Fibroblast of lung (primary cell): ENCODE results near the gene SLC25A43. TPM values are rescaled to one million over a fixed set of nuclear protein-coding genes. Genes with fewer than 3 reads are reported as not detected.
"Not testable (repeated sequence)": the region's sequence is repeated elsewhere in the genome, so short reads cannot be mapped to it uniquely, and the experiment has no call there.

Source experiments
- DNase-seq, 2 donors: peaks; one replicate each; pipeline versions ENCODE4 v3.0.0 to v3.0.0-alpha.2; 2010; ENCODE audit warnings: low read depth in 2 of 2
- H2AFZ ChIP-seq: 2 replicates; pipeline ENCODE4 v1.5.1; 2012; ENCODE audit warnings: low read length, control low read depth, inconsistent platforms
- H3K27ac ChIP-seq: 2 replicates; pipeline ENCODE4 v1.5.1; 2011; ENCODE audit warnings: low read length, control low read depth; ENCODE audit not compliant: insufficient read depth
- H3K27me3 ChIP-seq: 2 replicates; pipeline ENCODE4 v1.5.1; 2011; ENCODE audit warnings: mild to moderate bottlenecking, low read length; ENCODE audit not compliant: control insufficient read depth, insufficient read depth
- H3K36me3 ChIP-seq: 2 replicates; pipeline ENCODE4 v1.5.1; 2011; ENCODE audit warnings: low read length; ENCODE audit not compliant: control insufficient read depth, insufficient read depth
- H3K4me1 ChIP-seq: 2 replicates; pipeline ENCODE4 v1.5.1; 2011; ENCODE audit warnings: low read length; ENCODE audit not compliant: control insufficient read depth, insufficient read depth; ENCODE audit errors: extremely low read depth
- H3K4me2 ChIP-seq: 2 replicates; pipeline ENCODE4 v1.5.1; 2011; ENCODE audit warnings: low read length, control low read depth; ENCODE audit not compliant: insufficient read depth; ENCODE audit errors: extremely low read depth
- H3K4me3 ChIP-seq, 4 experiments: fragments of 200-600 bp in 1 of 4; sonication (generic) in 1 of 4; replicated peaks in 1 of 4; 2 replicates each; pipeline ENCODE4 v1.5.1; 2011 to 2016; ENCODE audit warnings: low read length in 4 of 4, low read depth in 3 of 4, mild to moderate bottlenecking in 3 of 4, control low read depth in 2 of 4, inconsistent platforms in 1 of 4, mixed read lengths in 1 of 4; ENCODE audit not compliant: insufficient read depth in 1 of 4; ENCODE audit errors: control extremely low read depth in 1 of 4
- H3K79me2 ChIP-seq: 2 replicates; pipeline ENCODE4 v1.5.1; 2012; ENCODE audit warnings: mild to moderate bottlenecking, low read length, inconsistent platforms; ENCODE audit not compliant: control insufficient read depth, insufficient read depth
- H3K9ac ChIP-seq: 2 replicates; pipeline ENCODE4 v1.5.1; 2011; ENCODE audit warnings: mild to moderate bottlenecking, low read length, control low read depth; ENCODE audit not compliant: insufficient read depth
- H3K9me3 ChIP-seq: 2 replicates; pipeline ENCODE4 v1.5.1; 2012; ENCODE audit warnings: low read depth, low read length; ENCODE audit not compliant: control insufficient read depth, insufficient read depth
- H4K20me1 ChIP-seq: 2 replicates; pipeline ENCODE4 v1.5.1; 2011; ENCODE audit warnings: low read length; ENCODE audit not compliant: control insufficient read depth, insufficient read depth; ENCODE audit errors: extremely low read depth
- CTCF ChIP-seq, 2 donors: IDR thresholded peaks in 1 of 2; conservative IDR thresholded peaks in 1 of 2; 1 replicate in 1 of 2; 2 replicates in 1 of 2; pipeline ENCODE4 v1.5.1; 2011 to 2012; ENCODE audit warnings: low read length in 2 of 2, control low read depth in 1 of 2, inconsistent platforms in 1 of 2, low read depth in 1 of 2, mild to moderate bottlenecking in 1 of 2
- EZH2 ChIP-seq: IDR thresholded peaks from 2 replicates; pipeline ENCODE4 v1.5.1; 2012; ENCODE audit warnings: low read length, control low read depth, mild to moderate bottlenecking; ENCODE audit errors: missing control alignments
- polyA plus RNA-seq, 2 donors: library from polyadenylated mRNA; depleted of rRNA in 1 of 2; stranded (reverse) in 1 of 2; unstranded in 1 of 2; fragments of >200 nt; gene quantifications; 2 replicates each; pipeline ENCODE4 v1.2.1, GENCODE V29; 2011 to 2012; ENCODE audit warnings: missing spikeins in 1 of 2
- total RNA-seq: library from RNA; depleted of rRNA; stranded (reverse); fragments of >200 nt; gene quantifications from 2 replicates; pipeline ENCODE4 v1.2.1, GENCODE V29; 2014

Gene SLC25A43
- total and polyA plus RNA-seq, 2 donors (not counting 1 experiment from before 2014, with no cell fraction given), result 31.0 to 31.6 TPM

- Histone ChIP-seq H4K20me1 (no peaks in the 10 kb centered on the region), H3K4me1 (no peaks in the 10 kb centered on the region), H3K9me3 (no peaks in the 10 kb centered on the region), H3K4me3 (no peak overlapping the region), H3K36me3 (no peaks in the 10 kb centered on the region), H2AFZ (no peak overlapping the region), H3K9ac (no peak overlapping the region), H3K27ac (no peak overlapping the region), H3K79me2 (no peaks in the 10 kb centered on the region), H3K4me2 (no peak overlapping the region), H3K27me3 (no peaks in the 10 kb centered on the region)
- TF ChIP-seq CTCF (conservative IDR thresholded peaks at IDR 0.05 in 1 of 2, IDR thresholded peaks at IDR 0.05 in 1 of 2; ENCODE audit: low read depth in 1 of 2, low read length in 2 of 2) (no peak), EZH2 (no peak)
- DNase-seq, result no peak
These were observed 16.5 kb upstream of the SLC25A43 start for GRCh38 chrX:119382606-119383005.

- H3K4me3 ChIP-seq, H3K27me3 ChIP-seq, H3K4me1 ChIP-seq, H3K4me2 ChIP-seq, DNase-seq, H3K27ac ChIP-seq, H3K9me3 ChIP-seq, H2AFZ ChIP-seq, H3K79me2 ChIP-seq, H3K9ac ChIP-seq, H3K36me3 ChIP-seq, H4K20me1 ChIP-seq: not testable (repeated sequence)
These were observed 12.5 kb upstream of the SLC25A43 start for GRCh38 chrX:119386685-119387084.

GRCh38 chrX:119387426-119387825, 11.7 kb upstream of the SLC25A43 start:
- H4K20me1 ChIP-seq, H3K36me3 ChIP-seq, DNase-seq, H3K4me2 ChIP-seq, H3K4me3 ChIP-seq, H3K79me2 ChIP-seq, H3K27ac ChIP-seq, H3K9ac ChIP-seq, H2AFZ ChIP-seq, H3K27me3 ChIP-seq, H3K9me3 ChIP-seq, H3K4me1 ChIP-seq: not testable (repeated sequence)

GRCh38 chrX:119389214-119389613, 9.9 kb upstream of the SLC25A43 start:
- H3K27ac ChIP-seq, result no peak overlapping the region
- no peak overlapping the region for H3K4me3 ChIP-seq
- H3K9ac ChIP-seq, result no peak overlapping the region
- no peaks in the 10 kb centered on the region for H3K9me3 ChIP-seq
- H2AFZ ChIP-seq, result no peak overlapping the region
- no peak for DNase-seq
- TF ChIP-seq EZH2 (no peak), CTCF (conservative IDR thresholded peaks at IDR 0.05 in 1 of 2, IDR thresholded peaks at IDR 0.05 in 1 of 2; ENCODE audit: low read depth in 1 of 2, low read length in 2 of 2) (no peak)
- no peak overlapping the region for H3K4me2 ChIP-seq
- H3K36me3 ChIP-seq, result no peaks in the 10 kb centered on the region
- H4K20me1 ChIP-seq, result no peaks in the 10 kb centered on the region
- H3K79me2 ChIP-seq, result no peaks in the 10 kb centered on the region
- H3K4me1 ChIP-seq, result no peaks in the 10 kb centered on the region
- no peaks in the 10 kb centered on the region for H3K27me3 ChIP-seq
